GM19351 (cell line): ENCODE results near the gene INPP5E.
"Not testable (repeated sequence)": the region's sequence is repeated elsewhere in the genome, so short reads cannot be mapped to it uniquely, and the experiment has no call there.

Source experiments
- ATAC-seq: cut with Tn5 transposase; IDR thresholded peaks from one replicate; pipeline ENCODE4 v1.9.1; 2021; ENCODE audit warnings: mild to moderate bottlenecking, moderate library complexity; ENCODE audit not compliant: unreplicated experiment

The INPP5E gene

GRCh38 chr9:136431782-136432350 is 7.8 kb downstream of the INPP5E start:
- no peak for ATAC-seq

GRCh38 chr9:136430588-136431234 is 8.9 kb downstream of the INPP5E start:
- ATAC-seq: no peak

- ATAC-seq: no peak
Observed at GRCh38 chr9:136429683-136430491, 9.8 kb downstream of the INPP5E start.

- ATAC-seq: no peak
Observed at GRCh38 chr9:136429075-136429628, 10.5 kb downstream of the INPP5E start.

GRCh38 chr9:136426787-136427186 is 12.9 kb downstream of the INPP5E start:
- no peak for ATAC-seq

GRCh38 chr9:136425367-136425766 is 14.3 kb downstream of the INPP5E start:
- not testable (repeated sequence) for ATAC-seq

GRCh38 chr9:136424750-136425362 is 14.8 kb downstream of the INPP5E start:
- ATAC-seq: no peak

- ATAC-seq: no peak
Observed at GRCh38 chr9:136423432-136424146, 16.1 kb downstream of the INPP5E start.

- no peak for ATAC-seq
Observed at GRCh38 chr9:136422876-136423275, 16.8 kb downstream of the INPP5E start.

GRCh38 chr9:136421791-136422190 is 17.9 kb downstream of the INPP5E start:
- no peak for ATAC-seq

GRCh38 chr9:136419092-136419420 is 20.6 kb downstream of the INPP5E start:
- no peak for ATAC-seq

GRCh38 chr9:136418182-136419091 is 21.2 kb downstream of the INPP5E start:
- ATAC-seq: no peak

GRCh38 chr9:136416914-136417313 is 22.7 kb downstream of the INPP5E start:
- ATAC-seq: no peak

GRCh38 chr9:136416427-136416826 is 23.2 kb downstream of the INPP5E start:
- ATAC-seq: no peak

GRCh38 chr9:136412962-136413361 is 26.7 kb downstream of the INPP5E start:
- ATAC-seq: no peak

GRCh38 chr9:136411378-136411777 is 28.3 kb downstream of the INPP5E start:
- no peak for ATAC-seq

GRCh38 chr9:136410500-136411287 is 29.0 kb downstream of the INPP5E start, which contains the start of the genes ENTR1 and PMPCA:
Gene ENTR1 (minus strand): TSS chr9:136410614. CDS start chr9:136410397, 217 bp downstream.
Gene PMPCA (plus strand): TSS chr9:136410658. CDS start chr9:136410669, 11 bp downstream.
- ATAC-seq: peak; percentile 82

- peak; percentile 22 for ATAC-seq
Observed at GRCh38 chr9:136409557-136410455, 29.8 kb downstream of the INPP5E start.
